Measurements from ENCODE around the gene TUBGCP3. TPM values are rescaled to one million over a fixed set of nuclear protein-coding genes. Genes with fewer than 3 reads are reported as not detected.

Gene TUBGCP3
- total RNA-seq, 3 donors from 2014 or later (not counting 1 experiment from before 2014, with no cell fraction given), result 43.0 to 57.9 (median 53.6) TPM

GRCh38 chr13:112474869-112475268 is 113.1 kb downstream of the TUBGCP3 start:
- no peaks in the 10 kb centered on the region for H3K4me1 ChIP-seq (ENCODE audit: control insufficient read depth, insufficient read depth, low read length)
- H3K36me3 ChIP-seq (ENCODE audit: control insufficient read depth, insufficient read depth, low read length), result no peaks in the 10 kb centered on the region
- H3K9me3 Mint-ChIP-seq, result no peaks in the 10 kb centered on the region
- no peaks in the 10 kb centered on the region for H3K36me3 Mint-ChIP-seq
- H3K9me3 ChIP-seq (ENCODE audit: control insufficient read depth, insufficient read depth, low read length), result peaks cover 3% of the 10 kb centered on the region
- H3K27ac Mint-ChIP-seq, result no peak overlapping the region
- no peak overlapping the region for H3K4me3 Mint-ChIP-seq
- intact Hi-C loops (cut with micrococcal nuclease), result no loop called here
- H3K27me3 ChIP-seq (ENCODE audit: control insufficient read depth, insufficient read depth, low read length), result no peaks in the 10 kb centered on the region
- DNase-seq (no peak), ATAC-seq (no peak)
- no peaks in the 10 kb centered on the region for H3K4me1 Mint-ChIP-seq
- H3K4me3 ChIP-seq (ENCODE audit: low read length), result no peak overlapping the region
- no peak for TF ChIP-seq CTCF (IDR thresholded peaks at IDR 0.05)
- 94% methylated on average over 7 of the region's 8 CpGs for WGBS (ENCODE audit: insufficient coverage)
- no peak overlapping the region for H3K27ac ChIP-seq (ENCODE audit: low read length)
- H3K27me3 Mint-ChIP-seq (ENCODE audit: low read depth in 2 of 2), result no peaks in the 10 kb centered on the region

GRCh38 chr13:112473818-112474217 is 114.1 kb downstream of the TUBGCP3 start:
- no peak for DNase-seq
- Mint-ChIP-seq H3K27me3 (ENCODE audit: low read depth in 2 of 2) (no peaks in the 10 kb centered on the region), H3K4me3 (no peak overlapping the region), H3K36me3 (no peaks in the 10 kb centered on the region), H3K9me3 (no peaks in the 10 kb centered on the region), H3K27ac (no peak overlapping the region), H3K4me1 (no peaks in the 10 kb centered on the region)
- 94% methylated on average over 4 of the region's 5 CpGs for WGBS (ENCODE audit: insufficient coverage)
- TF ChIP-seq CTCF (IDR thresholded peaks at IDR 0.05), result no peak
- no peaks in the 10 kb centered on the region for H3K36me3 ChIP-seq (ENCODE audit: control insufficient read depth, insufficient read depth, low read length)
- no peak overlapping the region for H3K27ac ChIP-seq (ENCODE audit: low read length)
- no peaks in the 10 kb centered on the region for H3K4me1 ChIP-seq (ENCODE audit: control insufficient read depth, insufficient read depth, low read length)
- H3K27me3 ChIP-seq (ENCODE audit: control insufficient read depth, insufficient read depth, low read length), result no peaks in the 10 kb centered on the region
- no peak overlapping the region for H3K4me3 ChIP-seq (ENCODE audit: low read length)
- ATAC-seq, result no peak
- intact Hi-C loops (cut with micrococcal nuclease), result no loop called here
- H3K9me3 ChIP-seq (ENCODE audit: control insufficient read depth, insufficient read depth, low read length), result peaks cover 3% of the 10 kb centered on the region

- H3K4me1 Mint-ChIP-seq, result no peaks in the 10 kb centered on the region
- Histone ChIP-seq H3K4me3 (ENCODE audit: low read length) (no peak overlapping the region), H3K4me1 (ENCODE audit: control insufficient read depth, insufficient read depth, low read length) (no peaks in the 10 kb centered on the region), H3K27me3 (ENCODE audit: control insufficient read depth, insufficient read depth, low read length) (no peaks in the 10 kb centered on the region), H3K36me3 (ENCODE audit: control insufficient read depth, insufficient read depth, low read length) (no peaks in the 10 kb centered on the region), H3K9me3 (ENCODE audit: control insufficient read depth, insufficient read depth, low read length) (peaks cover 3% of the 10 kb centered on the region), H3K27ac (ENCODE audit: low read length) (no peak overlapping the region)
- no peak for DNase-seq
- H3K27me3 Mint-ChIP-seq (ENCODE audit: low read depth in 2 of 2), result no peaks in the 10 kb centered on the region
- intact Hi-C loops (cut with micrococcal nuclease), result no loop called here
- ATAC-seq, result no peak
- no peaks in the 10 kb centered on the region for H3K9me3 Mint-ChIP-seq
- no peak overlapping the region for H3K4me3 Mint-ChIP-seq
- H3K27ac Mint-ChIP-seq, result no peak overlapping the region
- no peaks in the 10 kb centered on the region for H3K36me3 Mint-ChIP-seq
- no peak for TF ChIP-seq CTCF (IDR thresholded peaks at IDR 0.05)
- WGBS (ENCODE audit: insufficient coverage), result 82% methylated on average over 14 of the region's 14 CpGs
Observed at GRCh38 chr13:112469071-112469745, 118.7 kb downstream of the TUBGCP3 start.

GRCh38 chr13:112468069-112468468 is 119.9 kb downstream of the TUBGCP3 start:
- no peaks in the 10 kb centered on the region for H3K36me3 ChIP-seq (ENCODE audit: control insufficient read depth, insufficient read depth, low read length)
- Mint-ChIP-seq H3K36me3 (no peaks in the 10 kb centered on the region), H3K9me3 (no peaks in the 10 kb centered on the region), H3K27me3 (ENCODE audit: low read depth in 2 of 2) (peaks cover 0 to 3% of the 10 kb centered on the region in 2 donors), H3K4me1 (no peaks in the 10 kb centered on the region), H3K27ac (no peak overlapping the region), H3K4me3 (no peak overlapping the region)
- peaks cover 3% of the 10 kb centered on the region for H3K9me3 ChIP-seq (ENCODE audit: control insufficient read depth, insufficient read depth, low read length)
- intact Hi-C loops (cut with micrococcal nuclease), result no loop called here
- ATAC-seq, result no peak
- H3K4me3 ChIP-seq (ENCODE audit: low read length), result no peak overlapping the region
- no peak overlapping the region for H3K27ac ChIP-seq (ENCODE audit: low read length)
- DNase-seq, result no peak
- H3K4me1 ChIP-seq (ENCODE audit: control insufficient read depth, insufficient read depth, low read length), result no peaks in the 10 kb centered on the region
- no peaks in the 10 kb centered on the region for H3K27me3 ChIP-seq (ENCODE audit: control insufficient read depth, insufficient read depth, low read length)
- 83% methylated on average over 10 of the region's 10 CpGs for WGBS (ENCODE audit: insufficient coverage)
- TF ChIP-seq CTCF (IDR thresholded peaks at IDR 0.05), result no peak
